GM19238 (cell line): ENCODE measurements around the gene ADAMTS2.

Experiments
- DNase-seq: peaks from one replicate; pipeline ENCODE4 v3.0.0; 2011; ENCODE audit warnings: low spot score; ENCODE audit not compliant: insufficient read length

ADAMTS2 gene

GRCh38 chr5:179199246-179199645 is 146.0 kb downstream of the ADAMTS2 start:
- DNase-seq: no peak

DNA sequence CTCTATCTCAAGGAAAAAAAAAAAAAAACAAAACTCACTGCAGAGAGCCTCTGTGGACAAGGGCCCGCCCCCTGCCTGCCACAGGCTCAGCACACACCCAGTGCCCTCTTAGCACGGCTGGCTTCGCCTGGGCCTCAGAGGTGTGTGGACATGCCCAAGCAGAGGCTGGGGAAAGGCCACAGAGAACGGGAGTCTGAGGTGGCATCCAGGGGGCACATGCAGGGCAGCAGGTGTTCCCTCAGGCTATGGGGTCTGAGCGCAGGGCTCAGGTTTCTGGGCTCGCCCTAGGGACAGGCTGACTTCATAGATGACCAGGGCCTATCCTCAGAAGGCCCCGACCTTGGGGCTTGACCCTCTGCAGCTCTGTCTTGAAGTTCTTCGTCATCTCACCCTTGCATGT is 146.4 kb downstream of the ADAMTS2 start:
- no peak for DNase-seq

DNA sequence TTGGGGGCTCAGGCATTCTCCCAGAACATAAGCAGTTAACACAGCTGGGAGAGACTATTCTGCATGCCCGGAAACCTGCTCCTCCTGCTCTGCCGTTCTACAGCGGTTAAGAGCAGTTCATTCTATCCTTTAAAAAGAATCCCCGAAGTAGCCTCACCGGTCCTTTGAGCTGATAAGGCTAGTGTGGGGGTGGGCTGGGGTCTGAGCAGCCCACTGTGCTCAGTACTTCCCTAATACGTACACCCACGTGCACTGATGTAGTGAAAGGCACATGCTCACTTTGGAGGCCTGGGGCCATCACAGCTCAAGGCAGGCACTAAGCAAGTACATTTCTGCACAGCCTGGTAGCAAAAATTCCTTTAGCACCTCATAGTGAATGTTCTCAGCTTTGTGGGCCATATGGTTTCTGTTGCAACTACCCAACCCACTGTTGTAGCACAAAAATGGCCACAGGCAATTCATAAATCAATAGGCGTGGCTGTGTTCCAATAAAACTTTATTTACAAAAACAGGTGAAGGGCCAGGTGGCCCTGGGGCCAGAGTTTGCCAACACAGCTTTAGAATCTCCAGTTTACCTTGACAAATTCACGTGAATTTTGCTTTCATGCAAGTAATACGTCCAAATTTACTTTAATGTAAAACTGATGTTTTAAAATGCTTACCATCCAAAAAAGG is 148.7 kb downstream of the ADAMTS2 start:
- DNase-seq: no peak

GRCh38 chr5:179195561-179196404 is 149.5 kb downstream of the ADAMTS2 start:
- DNase-seq: no peak

DNA sequence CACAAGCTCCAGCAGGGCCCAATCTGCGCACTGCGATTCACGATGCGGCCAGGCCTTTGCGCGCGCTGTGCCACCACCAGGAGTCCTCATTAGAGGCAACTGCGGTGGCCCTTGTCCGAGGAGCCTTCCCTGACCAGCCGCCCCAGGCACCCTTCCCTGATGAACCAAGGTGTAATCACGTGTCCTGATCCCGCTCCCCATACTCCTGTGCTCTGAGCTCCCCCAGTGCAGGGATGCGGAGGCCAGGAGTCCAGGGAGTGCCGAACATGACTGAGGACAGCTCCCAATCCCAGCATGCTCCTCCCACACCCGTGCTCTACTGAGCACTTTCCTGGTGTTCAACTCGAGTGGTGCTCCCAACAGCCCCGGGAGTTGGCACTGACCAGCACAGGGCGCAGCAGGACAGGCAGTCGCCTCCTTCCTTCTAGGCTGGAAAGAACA is 150.3 kb downstream of the ADAMTS2 start:
- no peak for DNase-seq

DNA sequence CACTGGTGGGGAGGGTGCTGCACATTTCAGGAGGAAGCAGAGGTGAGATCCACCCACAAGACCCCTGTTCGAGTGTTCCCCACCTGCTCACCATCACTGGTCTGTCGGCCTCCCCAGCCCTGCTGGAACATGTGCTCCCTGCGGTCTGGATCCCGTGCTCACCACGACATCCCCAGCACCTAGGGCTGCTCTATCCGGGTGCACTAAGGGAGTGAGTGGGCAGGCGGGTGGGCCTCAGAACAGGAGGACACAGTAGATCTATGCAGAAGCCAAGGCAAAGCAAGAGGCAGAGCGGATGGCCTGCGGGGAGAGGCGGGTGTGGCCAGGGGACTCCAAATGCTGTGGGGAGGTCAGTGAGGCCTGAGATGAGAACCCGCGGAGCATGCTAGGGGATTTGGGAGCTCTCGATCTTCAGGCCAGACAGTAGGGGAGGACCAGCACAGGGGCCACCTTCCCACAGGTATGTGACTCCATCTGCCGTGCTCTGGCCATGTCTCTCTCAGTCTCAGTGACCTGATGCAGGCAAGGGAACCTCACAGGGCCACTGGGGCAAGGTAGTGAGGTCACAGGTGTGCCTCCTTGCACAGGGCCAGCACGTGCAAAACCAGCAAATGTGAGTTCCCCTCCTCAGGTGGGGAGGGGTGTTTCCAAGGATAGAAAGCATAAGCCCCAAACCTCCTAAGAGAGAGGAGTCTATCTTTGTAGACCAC is 150.9 kb downstream of the ADAMTS2 start:
- no peak for DNase-seq

- no peak for DNase-seq
These were observed 151.5 kb downstream of the ADAMTS2 start for GRCh38 chr5:179193746-179194145.

DNA sequence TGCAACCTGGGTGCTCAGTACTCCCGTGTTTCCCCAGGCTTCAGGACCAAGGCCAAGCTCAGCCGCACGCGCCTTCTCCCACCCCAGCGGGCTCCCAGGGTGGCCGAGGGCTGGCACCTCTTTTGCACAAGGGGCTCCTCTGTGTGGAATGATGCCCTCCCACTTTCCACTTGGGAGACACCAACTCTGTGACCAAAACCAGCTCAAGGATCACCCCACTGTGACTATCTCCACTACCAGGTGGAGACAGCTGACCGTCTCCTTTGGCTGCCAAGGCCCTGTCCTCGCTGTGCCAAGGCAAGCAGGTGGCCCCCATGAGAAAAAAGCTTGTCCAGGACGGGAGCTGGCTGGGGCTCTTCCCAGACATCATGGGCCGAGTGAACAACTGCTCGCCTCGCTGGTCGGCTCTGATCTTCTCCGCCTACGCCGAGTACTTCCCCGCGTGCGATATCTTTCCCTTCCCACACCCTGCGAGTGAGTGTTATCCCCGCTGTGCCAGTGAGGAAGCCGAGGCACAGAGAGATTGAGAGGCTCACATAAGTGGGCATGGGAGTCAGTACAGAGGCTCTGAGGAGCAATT is 152.3 kb downstream of the ADAMTS2 start:
- DNase-seq: no peak

- no peak for DNase-seq
These were observed 152.9 kb downstream of the ADAMTS2 start for GRCh38 chr5:179192185-179192890.

DNA sequence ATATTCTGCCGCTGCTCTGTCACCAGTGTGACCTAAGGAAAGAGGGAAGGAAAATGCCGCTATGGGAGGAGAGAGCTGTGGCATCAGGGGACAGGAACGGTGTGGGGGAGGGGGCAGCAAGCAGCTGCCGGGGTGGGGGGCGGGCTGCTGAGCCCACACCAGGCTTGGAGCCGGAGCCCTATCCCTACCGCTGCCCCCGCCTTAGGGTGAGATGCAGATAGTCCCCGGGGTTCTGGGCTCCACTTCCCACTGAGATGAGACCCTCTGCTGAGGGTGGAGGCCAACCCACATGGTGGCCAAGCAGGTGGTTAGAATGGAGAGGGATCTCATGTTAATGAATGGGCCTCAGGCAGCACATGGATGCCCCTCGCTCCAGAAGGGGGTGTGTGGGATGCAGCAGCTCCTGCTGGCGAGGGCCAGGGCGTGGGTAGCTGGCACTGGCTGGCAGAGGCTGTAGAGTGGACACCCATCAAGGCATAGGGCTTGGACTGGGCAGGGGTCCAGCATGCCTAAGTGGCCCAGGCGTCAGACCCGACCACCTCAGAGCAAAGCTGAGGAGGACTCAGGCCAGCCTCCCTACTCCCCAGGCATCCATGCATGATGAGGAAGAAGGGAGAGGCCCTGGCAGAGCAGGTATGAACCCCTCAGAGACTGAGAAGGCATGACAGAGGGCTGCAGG is 153.6 kb downstream of the ADAMTS2 start:
- no peak for DNase-seq

DNA sequence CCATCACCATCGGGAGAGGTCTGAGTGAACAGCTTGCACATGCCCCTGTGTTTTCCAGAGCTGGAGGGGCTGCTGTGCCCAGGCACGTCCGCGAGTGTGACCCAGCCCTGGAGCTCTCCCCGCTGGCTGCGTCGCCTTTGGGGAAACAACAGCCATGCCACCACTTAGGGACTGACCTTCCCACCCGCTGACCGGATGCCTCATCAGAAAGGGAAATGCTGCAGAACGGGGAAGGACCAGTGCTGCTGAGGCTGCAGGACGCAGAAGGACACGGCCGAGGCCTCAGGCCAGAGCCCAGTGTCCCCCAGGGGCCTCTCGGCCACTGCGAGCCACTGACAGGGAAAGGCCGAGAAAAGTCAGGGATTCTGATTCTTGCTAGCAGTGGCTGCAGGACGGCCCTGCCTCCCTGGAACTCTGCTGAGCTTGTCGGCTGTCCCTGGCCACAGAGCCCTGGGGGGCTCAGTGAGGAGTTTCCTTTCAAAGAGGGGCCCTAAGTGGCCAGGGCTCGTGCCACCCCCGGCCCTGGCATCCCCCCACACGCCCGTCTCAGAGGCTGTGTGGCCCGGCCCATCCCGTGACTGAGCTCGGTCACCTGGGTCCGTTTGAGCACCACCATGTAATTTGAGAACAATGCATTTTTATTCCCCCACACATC is 154.3 kb downstream of the ADAMTS2 start:
- no peak for DNase-seq

DNA sequence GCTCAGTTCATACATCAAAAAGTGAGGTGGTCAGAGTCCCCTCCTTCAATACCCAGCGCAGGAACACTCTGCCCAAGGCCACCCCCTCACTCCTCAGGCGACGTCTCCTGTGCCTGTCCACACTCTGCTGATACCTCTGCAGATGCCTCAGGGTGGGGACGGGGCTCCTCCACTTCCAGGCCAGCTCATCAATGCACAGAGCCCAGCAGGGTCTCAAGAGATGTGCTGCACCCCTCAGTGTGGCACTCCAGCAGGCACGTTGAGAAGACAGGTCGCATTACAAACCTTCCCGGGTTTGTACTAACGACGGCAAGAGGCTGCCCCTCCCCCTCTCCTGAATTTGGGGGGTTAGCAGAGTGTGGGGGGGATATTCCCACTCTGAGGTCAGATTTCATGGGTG is 156.6 kb downstream of the ADAMTS2 start:
- no peak for DNase-seq

GRCh38 chr5:179187681-179188575 is 157.3 kb downstream of the ADAMTS2 start:
- no peak for DNase-seq

DNA sequence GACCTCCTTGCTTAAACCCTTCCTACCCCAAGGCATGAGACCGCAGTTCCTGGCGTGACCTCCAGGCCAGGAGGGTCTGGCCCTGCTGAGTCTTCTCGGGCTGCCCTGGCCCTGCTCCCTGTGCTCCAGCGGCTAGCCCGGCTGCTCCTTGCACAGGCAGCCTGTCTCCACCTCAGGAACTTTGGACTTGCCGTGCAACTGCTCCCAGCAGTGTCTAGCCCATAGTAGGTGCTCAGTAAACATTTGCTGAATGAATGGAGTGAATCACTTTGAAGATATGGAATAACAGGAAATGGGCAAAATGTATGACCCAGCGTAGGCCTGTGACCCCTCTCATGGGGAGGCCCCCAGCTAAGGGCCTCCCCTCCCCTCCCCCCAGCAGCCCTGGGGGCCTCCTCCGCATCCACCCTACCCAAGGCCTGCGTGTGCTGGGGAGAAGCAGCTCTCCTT is 158.0 kb downstream of the ADAMTS2 start:
- DNase-seq: no peak

DNA sequence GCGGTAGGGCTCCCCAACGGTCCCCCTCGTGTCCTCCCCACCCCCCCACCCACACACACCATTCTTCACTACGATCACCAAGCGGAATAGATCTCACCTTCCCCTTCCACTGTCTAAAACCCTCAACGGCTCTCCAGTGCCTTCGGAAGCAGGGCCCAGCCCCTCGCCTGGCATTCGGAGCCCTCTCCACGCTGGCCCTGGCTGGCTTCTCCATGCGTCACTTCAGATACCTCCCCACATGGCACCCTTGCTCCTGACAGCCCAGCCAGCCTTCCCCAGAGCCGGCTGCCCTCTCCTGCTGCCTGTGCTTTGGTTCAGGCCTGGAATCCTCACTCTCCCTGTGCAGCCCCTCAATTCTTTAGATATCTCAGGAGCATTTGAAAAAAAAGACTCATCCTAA is 158.5 kb downstream of the ADAMTS2 start:
- DNase-seq: no peak

DNA sequence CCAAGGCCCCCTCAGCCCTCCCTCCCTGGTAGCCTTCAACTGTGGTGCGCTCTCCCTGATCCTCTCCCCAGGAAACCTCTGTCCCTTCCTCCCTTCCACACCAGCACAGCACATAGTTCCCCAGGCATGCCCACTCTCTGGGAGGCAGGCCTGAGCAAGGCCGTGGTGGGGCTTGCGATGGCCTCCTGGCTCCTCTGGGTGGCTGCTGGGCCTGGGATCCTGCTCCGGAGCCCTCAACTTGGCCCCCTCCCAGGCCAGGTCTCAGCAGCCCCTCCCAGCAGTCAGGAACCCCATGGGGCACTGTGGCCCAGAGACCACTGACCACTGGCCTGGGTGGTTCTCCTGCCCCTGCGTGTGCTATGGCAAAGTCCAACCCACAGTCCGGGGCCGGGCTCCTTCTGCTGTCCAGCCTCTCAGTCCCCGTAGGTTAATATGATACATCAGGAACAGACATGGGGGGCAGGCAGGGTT is 159.3 kb downstream of the ADAMTS2 start:
- no peak for DNase-seq

DNA sequence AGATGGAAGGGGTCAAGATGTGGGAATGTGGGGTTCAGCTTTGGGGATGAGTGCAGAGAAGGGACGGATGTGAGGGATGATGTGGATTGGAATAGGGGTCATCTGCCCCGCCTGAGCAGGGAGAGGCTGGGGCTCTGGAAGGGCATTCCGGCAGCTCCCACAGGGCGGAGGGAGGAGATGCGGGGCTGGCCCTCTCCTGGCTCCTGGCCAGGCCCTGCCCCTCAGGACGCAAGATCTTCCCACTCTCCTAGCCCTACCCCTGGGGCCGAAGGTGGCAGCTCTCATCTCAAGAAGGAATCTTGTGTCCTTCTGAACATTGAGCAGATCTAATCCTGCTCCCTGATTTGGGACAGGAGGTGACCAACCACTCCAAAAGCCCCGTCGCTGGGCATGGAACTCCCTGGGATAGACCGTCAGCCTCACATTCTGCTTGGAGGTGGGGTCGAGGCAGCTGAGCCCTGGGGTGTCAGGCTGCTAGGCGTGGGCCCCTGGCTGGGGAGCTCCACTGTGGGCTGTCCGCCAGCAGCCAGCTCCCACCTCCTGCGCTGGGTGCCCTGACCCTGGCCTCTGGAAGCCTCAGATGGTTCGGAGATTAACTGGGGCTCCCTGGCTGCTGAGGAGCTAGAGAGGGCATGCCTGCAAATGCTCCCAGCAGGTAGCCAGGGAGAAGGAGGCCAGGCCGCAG is 159.9 kb downstream of the ADAMTS2 start:
- no peak for DNase-seq

- no peak for DNase-seq
These were observed 160.7 kb downstream of the ADAMTS2 start for GRCh38 chr5:179184521-179185050.
